SJSA1 (cell line): ENCODE measurements around the gene TAS2R41. TPM values are rescaled to one million over a fixed set of nuclear protein-coding genes. Genes with fewer than 3 reads are reported as not detected.

Experiments
- DNase-seq, 2 experiments: peaks; one replicate each; pipeline ENCODE4 v3.0.0-alpha.2; 2015 to 2020; ENCODE audit warnings: low spot score in 2 of 2, low read depth in 1 of 2
- H3K27ac ChIP-seq: fragments of 250-450 bp; sonication (Bioruptor Pico); 2 replicates; pipeline ENCODE4 v1.5.1; 2020; ENCODE audit warnings: mild to moderate bottlenecking, moderate library complexity
- H3K27me3 ChIP-seq: fragments of 250-450 bp; sonication (Bioruptor Pico); replicated peaks from 2 replicates; pipeline ENCODE4 v1.5.1; 2020; ENCODE audit warnings: mild to moderate bottlenecking, moderate library complexity
- H3K36me3 ChIP-seq: fragments of 250-450 bp; sonication (Bioruptor Pico); 2 replicates; pipeline ENCODE4 v1.5.1; 2020; ENCODE audit warnings: mild to moderate bottlenecking
- H3K4me1 ChIP-seq: fragments of 250-450 bp; sonication (Bioruptor Pico); replicated peaks from 2 replicates; pipeline ENCODE4 v1.6.1; 2021; ENCODE audit warnings: mild to moderate bottlenecking
- H3K4me3 ChIP-seq: fragments of 250-450 bp; sonication (Bioruptor Pico); 2 replicates; pipeline ENCODE4 v1.5.1; 2020; ENCODE audit warnings: mild to moderate bottlenecking
- H3K9me3 ChIP-seq: fragments of 250-450 bp; sonication (Bioruptor Pico); replicated peaks from 2 replicates; pipeline ENCODE4 v1.5.1; 2020; ENCODE audit warnings: mild to moderate bottlenecking
- total RNA-seq: library from RNA; depleted of rRNA; stranded (reverse); fragments of >200 nt; shearing (Covaris generic); gene quantifications from 2 replicates; pipeline ENCODE4 v1.2.3, GENCODE V29; 2014

TAS2R41 gene
- total RNA-seq, 1 experiment from 2014 or later: not detected

GRCh38 chr7:143448429-143448828 lies 29.2 kb upstream of the TAS2R41 start:
- no peak overlapping the region for H3K27ac ChIP-seq
- no peaks in the 10 kb centered on the region for H3K4me1 ChIP-seq
- peaks cover 10% of the 10 kb centered on the region for H3K27me3 ChIP-seq
- no peaks in the 10 kb centered on the region for H3K36me3 ChIP-seq
- H3K9me3 ChIP-seq: no peaks in the 10 kb centered on the region
- DNase-seq: no peak
- H3K4me3 ChIP-seq: no peak overlapping the region

- DNase-seq: no peak
- H3K9me3 ChIP-seq: no peaks in the 10 kb centered on the region
- no peaks in the 10 kb centered on the region for H3K36me3 ChIP-seq
- no peak overlapping the region for H3K27ac ChIP-seq
- peaks cover 10% of the 10 kb centered on the region for H3K27me3 ChIP-seq
- H3K4me1 ChIP-seq: no peaks in the 10 kb centered on the region
- H3K4me3 ChIP-seq: no peak overlapping the region
These were observed 27.9 kb upstream of the TAS2R41 start for GRCh38 chr7:143449793-143450192.

- no peaks in the 10 kb centered on the region for H3K36me3 ChIP-seq
- no peak for DNase-seq
- H3K27ac ChIP-seq: no peak overlapping the region
- no peaks in the 10 kb centered on the region for H3K9me3 ChIP-seq
- no peak overlapping the region for H3K4me3 ChIP-seq
- H3K4me1 ChIP-seq: no peaks in the 10 kb centered on the region
- peaks cover 8% of the 10 kb centered on the region for H3K27me3 ChIP-seq
These were observed 26.6 kb upstream of the TAS2R41 start for GRCh38 chr7:143451122-143451521.

GRCh38 chr7:143451746-143452145 lies 25.9 kb upstream of the TAS2R41 start:
- H3K36me3 ChIP-seq: no peaks in the 10 kb centered on the region
- H3K9me3 ChIP-seq: no peaks in the 10 kb centered on the region
- no peaks in the 10 kb centered on the region for H3K4me1 ChIP-seq
- no peak for DNase-seq
- no peak overlapping the region for H3K4me3 ChIP-seq
- H3K27ac ChIP-seq: no peak overlapping the region
- peaks cover 6% of the 10 kb centered on the region for H3K27me3 ChIP-seq

- DNase-seq: no peak
- H3K4me3 ChIP-seq: no peak overlapping the region
- no peaks in the 10 kb centered on the region for H3K36me3 ChIP-seq
- no peaks in the 10 kb centered on the region; the same call in 1 of the 2 replicates for H3K27me3 ChIP-seq
- no peak overlapping the region for H3K27ac ChIP-seq
- no peaks in the 10 kb centered on the region for H3K4me1 ChIP-seq
- no peaks in the 10 kb centered on the region for H3K9me3 ChIP-seq
These were observed 25.2 kb upstream of the TAS2R41 start for GRCh38 chr7:143452495-143452894.

GRCh38 chr7:143454091-143454680 lies 23.5 kb upstream of the TAS2R41 start:
- H3K4me1 ChIP-seq: no peaks in the 10 kb centered on the region
- H3K27me3 ChIP-seq: no peaks in the 10 kb centered on the region; the same call in 1 of the 2 replicates
- H3K9me3 ChIP-seq: no peaks in the 10 kb centered on the region
- no peak overlapping the region for H3K4me3 ChIP-seq
- no peak for DNase-seq
- no peaks in the 10 kb centered on the region for H3K36me3 ChIP-seq
- no peak overlapping the region for H3K27ac ChIP-seq

GRCh38 chr7:143455491-143455890 lies 22.2 kb upstream of the TAS2R41 start:
- Histone ChIP-seq H3K27ac (no peak overlapping the region), H3K36me3 (no peaks in the 10 kb centered on the region), H3K4me3 (no peak overlapping the region), H3K4me1 (no peaks in the 10 kb centered on the region), H3K27me3 (no peaks in the 10 kb centered on the region; the same call in 1 of the 2 replicates), H3K9me3 (no peaks in the 10 kb centered on the region)
- no peak for DNase-seq

- Histone ChIP-seq H3K27me3 (no peaks in the 10 kb centered on the region; the same call in 1 of the 2 replicates), H3K4me3 (no peak overlapping the region), H3K9me3 (no peaks in the 10 kb centered on the region), H3K4me1 (no peaks in the 10 kb centered on the region), H3K36me3 (no peaks in the 10 kb centered on the region), H3K27ac (no peak overlapping the region)
- no peak for DNase-seq
These were observed 21.7 kb upstream of the TAS2R41 start for GRCh38 chr7:143455942-143456341.

- Histone ChIP-seq H3K4me1 (no peaks in the 10 kb centered on the region), H3K9me3 (no peaks in the 10 kb centered on the region)
- DNase-seq: no peak
These were observed 20.5 kb upstream of the TAS2R41 start for GRCh38 chr7:143456992-143457793.

GRCh38 chr7:143458263-143458662 lies 19.4 kb upstream of the TAS2R41 start:
- no peak overlapping the region for H3K4me3 ChIP-seq
- H3K36me3 ChIP-seq: no peaks in the 10 kb centered on the region
- H3K9me3 ChIP-seq: no peaks in the 10 kb centered on the region
- no peaks in the 10 kb centered on the region for H3K4me1 ChIP-seq
- no peak for DNase-seq
- no peaks in the 10 kb centered on the region for H3K27me3 ChIP-seq
- H3K27ac ChIP-seq: no peak overlapping the region

More at GRCh38 chr7:143456992-143457793, 20.5 kb upstream of the TAS2R41 start:
- H3K36me3 ChIP-seq: no peaks in the 10 kb centered on the region
- H3K27me3 ChIP-seq: no peaks in the 10 kb centered on the region; the same call in 1 of the 2 replicates
- no peak overlapping the region for H3K27ac ChIP-seq
- no peak overlapping the region for H3K4me3 ChIP-seq

GRCh38 chr7:143458681-143459080 lies 19.0 kb upstream of the TAS2R41 start:
- H3K36me3 ChIP-seq: no peaks in the 10 kb centered on the region
- H3K4me3 ChIP-seq: no peak overlapping the region
- H3K27ac ChIP-seq: no peak overlapping the region
- no peaks in the 10 kb centered on the region for H3K27me3 ChIP-seq
- no peak for DNase-seq
- H3K9me3 ChIP-seq: no peaks in the 10 kb centered on the region
- H3K4me1 ChIP-seq: no peaks in the 10 kb centered on the region

- H3K4me1 ChIP-seq: no peaks in the 10 kb centered on the region
- no peak for DNase-seq
These were observed 18.3 kb upstream of the TAS2R41 start for GRCh38 chr7:143459359-143459758.

GRCh38 chr7:143460271-143460979 lies 17.2 kb upstream of the TAS2R41 start:
- no peaks in the 10 kb centered on the region for H3K27me3 ChIP-seq
- no peaks in the 10 kb centered on the region for H3K9me3 ChIP-seq
- H3K27ac ChIP-seq: no peak overlapping the region
- no peaks in the 10 kb centered on the region for H3K4me1 ChIP-seq
- no peak for DNase-seq
- H3K36me3 ChIP-seq: no peaks in the 10 kb centered on the region
- no peak overlapping the region for H3K4me3 ChIP-seq

More at GRCh38 chr7:143459359-143459758, 18.3 kb upstream of the TAS2R41 start:
- Histone ChIP-seq H3K27me3 (no peaks in the 10 kb centered on the region), H3K27ac (no peak overlapping the region), H3K4me3 (no peak overlapping the region), H3K36me3 (no peaks in the 10 kb centered on the region), H3K9me3 (no peaks in the 10 kb centered on the region)

- Histone ChIP-seq H3K36me3 (no peaks in the 10 kb centered on the region), H3K4me1 (no peaks in the 10 kb centered on the region), H3K4me3 (no peak overlapping the region), H3K27me3 (no peaks in the 10 kb centered on the region), H3K27ac (no peak overlapping the region), H3K9me3 (no peaks in the 10 kb centered on the region)
- DNase-seq: no peak
These were observed 15.6 kb upstream of the TAS2R41 start for GRCh38 chr7:143462045-143462444.
